ENCODE results near the gene LAMA2. TPM values are rescaled to one million over a fixed set of nuclear protein-coding genes. Genes with fewer than 3 reads are reported as not detected.

LAMA2 gene
- total RNA-seq, 4 donors from 2014 or later, result 61.5 to 154 (median 103) TPM

- no peak for TF ChIP-seq POLR2A (IDR thresholded peaks at IDR 0.05)
- no peak for TF ChIP-seq CTCF (IDR thresholded peaks at IDR 0.05)
- no peaks in the 10 kb centered on the region for H3K4me1 ChIP-seq
- no peak for DNase-seq
- H3K36me3 ChIP-seq, result no peaks in the 10 kb centered on the region
- no peak overlapping the region for H3K4me3 ChIP-seq
- H3K27me3 ChIP-seq, result no peaks in the 10 kb centered on the region
- no peaks in the 10 kb centered on the region for H3K9me3 ChIP-seq
- intact Hi-C loops (cut with DNase I; ENCODE audit: low total_unique reads), result no loop called here
- no peak overlapping the region for H3K27ac ChIP-seq
These were observed 533.5 kb downstream of the LAMA2 start for GRCh38 chr6:129416337-129416990.

- Histone ChIP-seq H3K9me3 (no peaks in the 10 kb centered on the region), H3K4me3 (no peak overlapping the region), H3K27ac (no peak overlapping the region), H3K27me3 (no peaks in the 10 kb centered on the region), H3K36me3 (no peaks in the 10 kb centered on the region), H3K4me1 (no peaks in the 10 kb centered on the region)
- no peak for DNase-seq
- TF ChIP-seq CTCF (IDR thresholded peaks at IDR 0.05), result no peak
- TF ChIP-seq POLR2A (IDR thresholded peaks at IDR 0.05), result no peak
- intact Hi-C loops (cut with DNase I; ENCODE audit: low total_unique reads), result no loop called here
These were observed 534.6 kb downstream of the LAMA2 start for GRCh38 chr6:129417416-129418086.

GRCh38 chr6:129419324-129419723 is 536.4 kb downstream of the LAMA2 start:
- no peaks in the 10 kb centered on the region for H3K36me3 ChIP-seq

GRCh38 chr6:129426343-129426742 is 543.4 kb downstream of the LAMA2 start:
- DNase-seq, result no peak
- no peak overlapping the region for H3K4me3 ChIP-seq
- H3K9me3 ChIP-seq, result peaks cover 0 to 4% of the 10 kb centered on the region in 2 donors
- TF ChIP-seq POLR2A (IDR thresholded peaks at IDR 0.05) (no peak), CTCF (IDR thresholded peaks at IDR 0.05) (no peak)
- no peaks in the 10 kb centered on the region for H3K27me3 ChIP-seq
- no peaks in the 10 kb centered on the region for H3K4me1 ChIP-seq
- no peaks in the 10 kb centered on the region for H3K36me3 ChIP-seq
- intact Hi-C loops (cut with DNase I; ENCODE audit: low total_unique reads), result no loop called here
- no peak overlapping the region for H3K27ac ChIP-seq

More at GRCh38 chr6:129419324-129419723, 536.4 kb downstream of the LAMA2 start:
- H3K27me3 ChIP-seq, result no peaks in the 10 kb centered on the region
- TF ChIP-seq CTCF (IDR thresholded peaks at IDR 0.05), result no peak
- TF ChIP-seq POLR2A (IDR thresholded peaks at IDR 0.05), result no peak
- no peak overlapping the region for H3K4me3 ChIP-seq
- H3K4me1 ChIP-seq, result no peaks in the 10 kb centered on the region
- H3K9me3 ChIP-seq, result no peaks in the 10 kb centered on the region
- intact Hi-C loops (cut with DNase I; ENCODE audit: low total_unique reads), result no loop called here
- no peak for DNase-seq
- H3K27ac ChIP-seq, result no peak overlapping the region

GRCh38 chr6:129429956-129430355 is 547.0 kb downstream of the LAMA2 start:
- no peaks in the 10 kb centered on the region for H3K27me3 ChIP-seq
- H3K4me1 ChIP-seq, result no peaks in the 10 kb centered on the region
- TF ChIP-seq CTCF (IDR thresholded peaks at IDR 0.05) (no peak), POLR2A (IDR thresholded peaks at IDR 0.05) (no peak)
- H3K4me3 ChIP-seq, result no peak overlapping the region
- no peak overlapping the region for H3K27ac ChIP-seq
- H3K36me3 ChIP-seq, result no peaks in the 10 kb centered on the region
- peaks cover 0 to 4% of the 10 kb centered on the region in 2 donors for H3K9me3 ChIP-seq
- no peak for DNase-seq
- intact Hi-C loops (cut with DNase I; ENCODE audit: low total_unique reads), result no loop called here

Measured in uterus (tissue), 4 donors.